ENCODE data around the gene CMIP. TPM values are rescaled to one million over a fixed set of nuclear protein-coding genes. Genes with fewer than 3 reads are reported as not detected.

Gene CMIP
- total RNA-seq, 1 donor from 2014 or later = 27.7 TPM

GRCh38 chr16:81607805-81608522 lies 163.4 kb downstream of the CMIP start:
- no peak for DNase-seq (ENCODE audit: low read depth)
- no peak for TF ChIP-seq CTCF (IDR thresholded peaks at IDR 0.05; ENCODE audit: insufficient read depth, low read length, poor library complexity, severe bottlenecking)
- H3K4me3 ChIP-seq (ENCODE audit: low read depth, low read length) = no peak overlapping the region
- H3K27me3 ChIP-seq (ENCODE audit: control insufficient read depth, insufficient read depth, low read length) = no peaks in the 10 kb centered on the region
- no peaks in the 10 kb centered on the region for H3K36me3 ChIP-seq (ENCODE audit: control insufficient read depth, insufficient read depth, low read length)

GRCh38 chr16:81608523-81609209 lies 164.1 kb downstream of the CMIP start:
- Histone ChIP-seq H3K36me3 (ENCODE audit: control insufficient read depth, insufficient read depth, low read length) (no peaks in the 10 kb centered on the region), H3K27me3 (ENCODE audit: control insufficient read depth, insufficient read depth, low read length) (no peaks in the 10 kb centered on the region), H3K4me3 (ENCODE audit: low read depth, low read length) (no peak overlapping the region)
- no peak for DNase-seq (ENCODE audit: low read depth)
- TF ChIP-seq CTCF (IDR thresholded peaks at IDR 0.05; ENCODE audit: insufficient read depth, low read length, poor library complexity, severe bottlenecking) = no peak

- Histone ChIP-seq H3K27me3 (ENCODE audit: control insufficient read depth, insufficient read depth, low read length) (no peaks in the 10 kb centered on the region), H3K4me3 (ENCODE audit: low read depth, low read length) (no peak overlapping the region), H3K36me3 (ENCODE audit: control insufficient read depth, insufficient read depth, low read length) (no peaks in the 10 kb centered on the region)
- no peak for DNase-seq (ENCODE audit: low read depth)
- TF ChIP-seq CTCF (IDR thresholded peaks at IDR 0.05; ENCODE audit: insufficient read depth, low read length, poor library complexity, severe bottlenecking) = no peak
Measured at GRCh38 chr16:81609323-81609892, 164.8 kb downstream of the CMIP start.

- H3K27me3 ChIP-seq (ENCODE audit: control insufficient read depth, insufficient read depth, low read length) = no peaks in the 10 kb centered on the region
- no peaks in the 10 kb centered on the region for H3K36me3 ChIP-seq (ENCODE audit: control insufficient read depth, insufficient read depth, low read length)
- H3K4me3 ChIP-seq (ENCODE audit: low read depth, low read length) = no peak overlapping the region
- no peak for DNase-seq (ENCODE audit: low read depth)
- no peak for TF ChIP-seq CTCF (IDR thresholded peaks at IDR 0.05; ENCODE audit: insufficient read depth, low read length, poor library complexity, severe bottlenecking)
Measured at GRCh38 chr16:81610144-81610842, 165.7 kb downstream of the CMIP start.

GRCh38 chr16:81610936-81611335 lies 166.3 kb downstream of the CMIP start:
- DNase-seq (ENCODE audit: low read depth) = no peak
- Histone ChIP-seq H3K4me3 (ENCODE audit: low read depth, low read length) (no peak overlapping the region), H3K36me3 (ENCODE audit: control insufficient read depth, insufficient read depth, low read length) (no peaks in the 10 kb centered on the region), H3K27me3 (ENCODE audit: control insufficient read depth, insufficient read depth, low read length) (no peaks in the 10 kb centered on the region)
- no peak for TF ChIP-seq CTCF (IDR thresholded peaks at IDR 0.05; ENCODE audit: insufficient read depth, low read length, poor library complexity, severe bottlenecking)
